Right forelimb (tissue), 1 donor: ENCODE measurements around the gene CIAPIN1.

ENCODE experiments used
- DNase-seq: peaks from one replicate; pipeline ENCODE4 v3.0.0-alpha.2; 2018

Gene CIAPIN1

DNA sequence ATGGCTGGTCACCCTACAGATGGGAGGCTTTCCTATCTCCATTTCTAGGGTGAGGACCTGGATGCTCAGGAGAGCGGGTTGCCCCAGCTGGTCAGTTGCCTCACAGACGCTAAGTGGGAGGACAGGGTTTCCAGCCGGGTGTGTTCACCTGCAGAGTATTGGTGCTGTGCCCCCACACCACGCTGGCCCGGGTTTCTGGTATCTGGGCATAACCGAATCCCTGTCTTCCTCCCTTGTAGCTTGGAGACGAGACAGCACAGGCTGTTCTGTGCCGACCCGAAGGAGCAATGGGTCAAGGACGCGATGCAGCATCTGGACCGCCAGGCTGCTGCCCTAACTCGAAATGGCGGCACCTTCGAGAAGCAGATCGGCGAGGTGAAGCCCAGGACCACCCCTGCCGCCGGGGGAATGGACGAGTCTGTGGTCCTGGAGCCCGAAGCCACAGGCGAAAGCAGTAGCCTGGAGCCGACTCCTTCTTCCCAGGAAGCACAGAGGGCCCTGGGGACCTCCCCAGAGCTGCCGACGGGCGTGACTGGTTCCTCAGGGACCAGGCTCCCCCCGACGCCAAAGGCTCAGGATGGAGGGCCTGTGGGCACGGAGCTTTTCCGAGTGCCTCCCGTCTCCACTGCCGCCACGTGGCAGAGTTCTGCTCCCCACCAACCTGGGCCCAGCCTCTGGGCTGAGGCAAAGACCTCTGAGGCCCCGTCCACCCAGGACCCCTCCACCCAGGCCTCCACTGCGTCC lies 65.2 kb downstream of the CIAPIN1 start:
- DNase-seq: no peak

DNA sequence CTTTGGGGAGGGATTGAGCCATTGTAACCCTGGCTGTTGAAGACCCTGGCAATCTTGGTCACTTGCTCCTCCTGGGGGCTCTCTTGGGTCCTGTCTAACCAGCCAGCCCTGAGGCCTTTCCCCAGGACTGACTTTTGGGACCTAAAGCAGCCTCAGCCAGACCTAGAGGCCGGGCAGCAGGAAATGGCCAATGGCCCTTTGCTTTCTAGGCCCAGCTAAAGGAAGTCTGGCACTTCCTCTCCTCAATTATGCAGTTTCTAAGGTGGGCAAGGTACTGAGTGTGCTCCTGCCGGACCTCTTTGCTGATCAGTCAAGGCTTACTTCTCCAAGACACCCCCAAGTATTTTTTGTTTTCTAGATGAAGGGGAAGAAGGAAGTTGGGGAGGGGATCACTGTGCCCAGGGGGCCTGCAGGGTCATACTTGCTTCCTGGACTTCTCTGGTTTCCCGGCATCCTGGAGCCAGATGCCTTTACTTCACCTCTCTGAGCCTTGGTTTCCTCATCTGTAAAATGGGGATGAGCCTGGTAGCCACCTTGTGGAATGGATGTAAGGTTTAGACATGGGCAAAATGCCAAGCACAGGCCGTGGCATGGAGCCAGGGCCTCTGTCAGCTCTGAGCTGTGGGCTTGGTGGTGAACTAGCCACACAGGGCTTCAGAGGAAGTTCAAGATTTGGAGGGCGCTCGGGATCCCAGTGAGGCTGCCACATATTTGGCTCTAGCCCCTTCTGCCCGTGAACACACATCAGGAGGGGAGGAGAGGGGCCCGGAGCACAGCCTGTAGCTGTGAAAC lies 66.3 kb downstream of the CIAPIN1 start:
- DNase-seq: no peak

DNA sequence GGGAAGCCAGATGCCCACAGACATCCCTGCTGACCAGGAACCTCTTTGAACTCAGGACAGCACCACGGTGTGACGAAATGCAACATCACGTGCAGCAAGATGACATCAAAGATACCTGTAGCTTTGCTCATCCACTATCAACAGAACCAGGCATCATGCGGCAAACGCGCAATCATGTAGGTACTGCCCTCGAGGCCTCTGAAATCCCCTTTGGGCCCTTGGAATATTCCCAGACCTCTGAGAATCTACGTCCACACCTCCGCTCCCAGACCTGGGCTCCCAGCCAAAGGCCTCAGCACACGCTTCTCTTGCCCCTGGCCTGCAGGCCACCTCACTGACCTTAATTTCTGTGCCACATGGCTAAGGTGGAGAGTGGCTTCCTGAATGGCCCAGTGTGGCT lies 67.6 kb downstream of the CIAPIN1 start:
- DNase-seq: no peak
